Skeletal muscle tissue (tissue), 4 donors: ENCODE measurements around the gene CASTOR2. TPM values are rescaled to one million over a fixed set of nuclear protein-coding genes. Genes with fewer than 3 reads are reported as not detected.
"Not testable (repeated sequence)": the region's sequence is repeated elsewhere in the genome, so short reads cannot be mapped to it uniquely, and the experiment has no call there.

ENCODE experiments used
- H3K27ac ChIP-seq: one replicate; pipeline ENCODE4 v1.7.0; 2013; ENCODE audit warnings: mild to moderate bottlenecking, low read depth, low read length, inconsistent platforms
- H3K27me3 ChIP-seq, 3 donors: one replicate each; pipeline ENCODE4 v1.7.0; 2013; ENCODE audit warnings: low read length in 3 of 3; ENCODE audit not compliant: control insufficient read depth in 3 of 3, insufficient read depth in 3 of 3
- H3K36me3 ChIP-seq, 3 donors: one replicate each; pipeline ENCODE4 v1.7.0; 2013; ENCODE audit warnings: low read length in 3 of 3; ENCODE audit not compliant: control insufficient read depth in 3 of 3, insufficient read depth in 3 of 3
- H3K4me1 ChIP-seq, 3 donors: one replicate each; pipeline ENCODE4 v1.7.0; 2013; ENCODE audit warnings: low read length in 3 of 3, mild to moderate bottlenecking in 3 of 3; ENCODE audit not compliant: control insufficient read depth in 3 of 3, insufficient read depth in 3 of 3
- H3K4me3 ChIP-seq, 3 donors: one replicate each; pipeline ENCODE4 v1.7.0; 2013; ENCODE audit warnings: low read length in 3 of 3
- H3K9ac ChIP-seq, 3 donors: one replicate each; pipeline ENCODE4 v1.7.0; 2013; ENCODE audit warnings: low read length in 3 of 3, mild to moderate bottlenecking in 3 of 3, moderate library complexity in 2 of 3, low read depth in 1 of 3
- H3K9me3 ChIP-seq, 3 donors: one replicate each; pipeline ENCODE4 v1.7.0; 2013; ENCODE audit warnings: low read length in 3 of 3; ENCODE audit not compliant: control insufficient read depth in 3 of 3
- total RNA-seq: library from RNA; depleted of rRNA; stranded (reverse); fragments of >200 nt; gene quantifications from one replicate; pipeline ENCODE4 v1.2.3, GENCODE V29; 2014
- donor health status: Osteomylitis.

The CASTOR2 gene
- total RNA-seq, 1 donor from 2014 or later = 15.1 TPM

GRCh38 chr7:74994869-74995543, 30.5 kb downstream of the CASTOR2 start:
- Histone ChIP-seq H3K27ac (peak overlapping the region; percentile 92), H3K4me1 (peaks cover 27 to 50% (median 36%) of the 10 kb centered on the region in 3 donors), H3K9ac (peak overlapping the region in 1 of 3 donors; percentile 45)
- not testable (repeated sequence) for H3K9me3 ChIP-seq, H3K4me3 ChIP-seq, H3K36me3 ChIP-seq, H3K27me3 ChIP-seq

DNA sequence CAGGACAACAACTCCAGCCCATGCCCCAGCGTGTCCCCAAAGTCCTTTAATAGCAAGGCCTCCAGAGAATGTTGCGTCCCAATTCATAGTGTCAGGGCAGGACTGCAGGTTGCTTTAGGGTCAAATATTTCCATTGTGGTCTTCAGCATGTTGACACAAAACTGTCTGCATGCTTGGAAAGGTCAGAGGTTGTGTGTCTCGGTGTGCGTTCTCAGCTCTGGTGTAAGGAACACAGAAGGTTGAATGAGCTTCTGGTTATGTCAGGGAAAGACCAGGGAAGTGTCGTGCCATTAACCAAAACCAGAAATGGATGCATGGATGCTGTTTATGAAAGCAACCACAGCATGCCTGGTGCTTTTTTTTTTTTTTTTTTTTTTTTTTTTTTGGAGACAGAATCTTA, 31.9 kb downstream of the CASTOR2 start:
- not testable (repeated sequence) for H3K9ac ChIP-seq, H3K36me3 ChIP-seq, H3K4me3 ChIP-seq, H3K9me3 ChIP-seq, H3K27me3 ChIP-seq
- H3K4me1 ChIP-seq = peaks cover 27 to 53% (median 33%) of the 10 kb centered on the region in 3 donors
- peak overlapping the region; percentile 92 for H3K27ac ChIP-seq

- Histone ChIP-seq H3K9ac (peak overlapping the region in 1 of 3 donors; percentile 50), H3K4me1 (peaks cover 27 to 51% (median 33%) of the 10 kb centered on the region in 3 donors), H3K27ac (peak overlapping the region; percentile 92)
- H3K4me3 ChIP-seq, H3K9me3 ChIP-seq, H3K36me3 ChIP-seq, H3K27me3 ChIP-seq: not testable (repeated sequence)
Measured at GRCh38 chr7:74997811-74998210, 33.3 kb downstream of the CASTOR2 start.

- Histone ChIP-seq H3K27ac (peak overlapping the region; percentile 68), H3K4me1 (peaks cover 16 to 26% (median 21%) of the 10 kb centered on the region in 3 donors)
- H3K4me3 ChIP-seq = not testable (repeated sequence)
Measured at GRCh38 chr7:75001356-75001755, 36.9 kb downstream of the CASTOR2 start.

DNA sequence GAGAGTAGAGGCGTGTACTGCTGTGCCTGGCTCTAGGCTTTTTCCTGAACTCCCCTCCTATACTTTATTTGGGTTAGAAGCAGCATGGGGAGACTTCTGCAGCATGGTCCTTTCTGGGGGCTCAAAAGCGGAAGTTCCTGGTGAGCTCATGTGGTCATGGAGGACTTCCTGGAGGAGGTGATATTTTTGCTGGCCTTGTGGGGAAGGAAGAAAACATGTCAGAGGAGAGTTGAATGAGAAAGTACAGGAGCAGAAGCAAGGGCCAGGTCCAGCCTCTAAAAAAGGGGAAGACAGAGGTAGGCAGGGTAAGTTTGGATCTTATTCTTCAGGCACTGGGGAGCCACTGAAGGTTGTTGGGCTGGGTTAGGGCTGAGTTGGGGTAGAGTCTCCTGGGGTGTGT, 45.5 kb downstream of the CASTOR2 start:
- Histone ChIP-seq H3K4me3 (no peak overlapping the region), H3K9me3 (no peaks in the 10 kb centered on the region), H3K9ac (peak overlapping the region in 1 of 3 donors; percentile 25), H3K27ac (no peak overlapping the region), H3K27me3 (no peaks in the 10 kb centered on the region), H3K4me1 (no peaks in the 10 kb centered on the region), H3K36me3 (peaks cover 0 to 9% (median 4%) of the 10 kb centered on the region in 3 donors)

More at GRCh38 chr7:75001356-75001755, 36.9 kb downstream of the CASTOR2 start:
- not testable (repeated sequence) for H3K27me3 ChIP-seq, H3K36me3 ChIP-seq, H3K9me3 ChIP-seq
- peak overlapping the region in 1 of 3 donors; percentile 25 for H3K9ac ChIP-seq

GRCh38 chr7:75017832-75018231, 53.3 kb downstream of the CASTOR2 start:
- Histone ChIP-seq H3K27me3 (no peaks in the 10 kb centered on the region), H3K9ac (no peak overlapping the region), H3K27ac (no peak overlapping the region), H3K4me1 (no peaks in the 10 kb centered on the region), H3K9me3 (no peaks in the 10 kb centered on the region), H3K36me3 (peaks cover 30 to 37% (median 31%) of the 10 kb centered on the region in 3 donors), H3K4me3 (no peak overlapping the region)

DNA sequence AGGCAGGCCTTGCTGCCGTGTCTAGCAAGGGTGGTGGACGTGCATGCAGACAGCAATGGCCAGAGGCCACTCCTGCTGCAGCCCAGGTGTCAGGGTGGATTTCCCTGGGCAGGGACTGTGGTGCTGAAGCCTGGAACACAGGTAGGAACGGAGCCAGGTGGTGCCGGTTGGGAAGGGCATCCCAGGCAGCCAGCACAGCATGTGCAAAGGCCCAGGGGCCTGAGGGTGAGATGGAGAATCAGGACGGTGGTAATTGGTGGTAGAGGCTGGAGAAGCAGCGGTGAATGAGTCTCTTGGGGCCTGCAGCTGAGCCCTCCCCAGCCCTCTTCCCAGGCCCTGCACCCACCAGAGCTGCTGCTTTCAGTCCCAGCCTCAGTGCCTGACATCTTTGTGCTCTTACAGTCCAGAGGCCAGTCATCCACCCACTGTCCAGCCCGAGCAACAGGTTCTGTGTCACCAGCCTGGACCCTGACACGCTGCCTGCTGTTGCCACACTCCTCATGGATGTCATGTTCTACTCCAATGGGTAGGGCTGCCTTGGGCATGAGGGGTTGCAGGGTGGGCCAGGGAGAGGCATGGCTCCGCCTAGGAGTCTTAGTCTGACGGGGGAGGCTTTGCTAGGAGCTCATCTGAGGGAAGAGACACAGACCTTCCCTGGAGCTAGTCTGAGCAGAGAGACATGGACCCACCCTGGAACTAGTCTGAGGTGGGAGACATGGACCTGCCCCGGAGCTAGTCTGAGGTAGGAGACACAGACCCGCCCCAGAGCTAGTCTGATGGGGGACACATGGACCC, 54.3 kb downstream of the CASTOR2 start:
- Histone ChIP-seq H3K9ac (no peak overlapping the region), H3K9me3 (no peaks in the 10 kb centered on the region), H3K4me1 (no peaks in the 10 kb centered on the region), H3K27ac (no peak overlapping the region), H3K4me3 (no peak overlapping the region), H3K27me3 (no peaks in the 10 kb centered on the region), H3K36me3 (peaks cover 32 to 40% (median 32%) of the 10 kb centered on the region in 3 donors)

DNA sequence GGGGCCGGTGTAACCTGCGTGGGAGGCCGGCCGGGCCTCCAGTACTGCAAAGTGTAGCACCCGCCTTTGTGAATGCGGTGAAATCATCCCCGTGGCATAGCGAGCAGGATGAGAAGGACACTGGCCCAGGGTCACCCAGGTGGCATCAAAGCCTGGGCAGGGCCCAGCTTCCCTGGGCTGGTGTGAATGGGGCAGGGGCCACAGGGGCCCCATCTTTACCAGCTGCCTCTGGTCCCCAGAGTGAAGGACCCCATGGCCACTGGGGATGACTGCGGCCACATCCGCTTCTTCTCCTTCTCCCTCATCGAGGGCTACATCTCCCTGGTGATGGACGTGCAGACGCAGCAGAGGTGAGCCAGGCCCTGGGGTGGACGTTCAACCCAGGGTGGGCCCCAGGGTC, 55.3 kb downstream of the CASTOR2 start:
- Histone ChIP-seq H3K36me3 (peaks cover 41 to 50% (median 42%) of the 10 kb centered on the region in 3 donors), H3K9ac (no peak overlapping the region), H3K9me3 (no peaks in the 10 kb centered on the region), H3K4me1 (no peaks in the 10 kb centered on the region), H3K4me3 (no peak overlapping the region), H3K27ac (no peak overlapping the region), H3K27me3 (no peaks in the 10 kb centered on the region)

DNA sequence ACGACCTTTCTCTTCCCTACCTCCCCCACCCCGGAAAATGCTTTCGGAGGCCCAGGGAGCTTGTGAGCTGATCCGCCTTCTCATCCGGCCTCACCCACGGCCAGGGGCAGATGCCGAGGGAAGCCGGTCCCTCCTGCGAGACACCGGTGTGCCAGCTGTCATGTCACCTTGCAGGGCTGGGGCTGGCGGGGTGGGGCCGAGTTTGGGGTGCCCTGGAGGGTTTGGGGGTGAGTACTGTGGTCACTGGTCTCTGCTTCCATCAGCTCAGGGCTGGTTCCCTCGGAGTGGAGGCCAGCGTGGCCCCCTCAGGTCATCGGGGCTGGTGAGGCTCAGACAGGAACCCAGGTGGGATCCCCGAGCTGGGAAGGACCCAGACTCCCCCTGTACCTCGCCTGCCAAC, 60.4 kb downstream of the CASTOR2 start:
- Histone ChIP-seq H3K9me3 (no peaks in the 10 kb centered on the region), H3K9ac (no peak overlapping the region), H3K27ac (no peak overlapping the region), H3K36me3 (peaks cover 26 to 47% (median 36%) of the 10 kb centered on the region in 3 donors), H3K4me3 (no peak overlapping the region), H3K4me1 (no peaks in the 10 kb centered on the region), H3K27me3 (no peaks in the 10 kb centered on the region)

- Histone ChIP-seq H3K36me3 (peaks cover 21 to 37% (median 26%) of the 10 kb centered on the region in 3 donors), H3K4me3 (no peak overlapping the region), H3K4me1 (no peaks in the 10 kb centered on the region), H3K9me3 (no peaks in the 10 kb centered on the region), H3K9ac (no peak overlapping the region), H3K27ac (no peak overlapping the region), H3K27me3 (no peaks in the 10 kb centered on the region)
Measured at GRCh38 chr7:75028299-75028698, 63.8 kb downstream of the CASTOR2 start.
